PC-3 (cell line): ENCODE data around the gene SLC23A2.

Experiments
- CTCF ChIP-seq: fragments of 300-600 bp; sonication (generic); conservative IDR thresholded peaks from 2 replicates; pipeline ENCODE4 v1.5.1; 2017; ENCODE audit warnings: antibody characterized with exemption, low read depth, mild to moderate bottlenecking, low read length
- EZH2 ChIP-seq: fragments of 300-600 bp; sonication (generic); IDR thresholded peaks from one replicate; pipeline ENCODE4 v1.6.1; 2017; ENCODE audit warnings: antibody characterized with exemption, mild to moderate bottlenecking, low read length; ENCODE audit not compliant: unreplicated experiment
- EZH2phosphoT487 ChIP-seq: fragments of 300-600 bp; sonication (generic); IDR thresholded peaks from 2 replicates; pipeline ENCODE4 v1.6.1; 2018; ENCODE audit warnings: mild to moderate bottlenecking, antibody characterized with exemption, low read length, borderline replicate concordance

- TF ChIP-seq CTCF, result no peak
- no peak for TF ChIP-seq EZH2
- TF ChIP-seq EZH2phosphoT487, result no peak
These were observed 19.0 kb downstream of the SLC23A2 start for GRCh38 chr20:4982281-4982680.
